Neuronal stem cell (in vitro differentiated cells): ENCODE results near the gene CYB5R4.

Experiments used
- DNase-seq: peaks from one replicate; pipeline ENCODE4 v3.0.0-alpha.2; 2013; ENCODE audit warnings: low spot score
- H2AFZ ChIP-seq: one replicate; pipeline ENCODE4 v1.6.1; 2013; ENCODE audit warnings: mild to moderate bottlenecking, low read length, inconsistent platforms
- H2AK5ac ChIP-seq: 2 replicates; pipeline ENCODE4 v1.6.1; 2013; ENCODE audit warnings: low read depth, mild to moderate bottlenecking, inconsistent platforms, low read length, moderate library complexity, mixed read lengths
- H2BK120ac ChIP-seq: 2 replicates; pipeline ENCODE4 v1.6.1; 2013; ENCODE audit warnings: low read depth, mild to moderate bottlenecking, inconsistent platforms, low read length, moderate library complexity, mixed read lengths
- H2BK12ac ChIP-seq: one replicate; pipeline ENCODE4 v1.6.1; 2013; ENCODE audit warnings: low read length, inconsistent platforms
- H2BK15ac ChIP-seq: 2 replicates; pipeline ENCODE4 v1.6.1; 2013; ENCODE audit warnings: mild to moderate bottlenecking, low read length, inconsistent platforms, mixed read lengths
- H2BK5ac ChIP-seq: one replicate; pipeline ENCODE4 v1.6.1; 2013; ENCODE audit warnings: inconsistent platforms, mild to moderate bottlenecking, low read length, moderate library complexity
- H3K14ac ChIP-seq: one replicate; pipeline ENCODE4 v1.6.1; 2013; ENCODE audit warnings: low read length, inconsistent platforms
- H3K18ac ChIP-seq: 2 replicates; pipeline ENCODE4 v1.6.1; 2013; ENCODE audit warnings: low read length, inconsistent platforms
- H3K23ac ChIP-seq: 2 replicates; pipeline ENCODE4 v1.6.1; 2013; ENCODE audit warnings: low read depth, mild to moderate bottlenecking, mixed read lengths, low read length, inconsistent platforms; ENCODE audit not compliant: poor library complexity
- H3K27ac ChIP-seq: replicated peaks from 3 replicates; pipeline ENCODE4 v1.5.1; 2013; ENCODE audit warnings: low read length, inconsistent platforms
- H3K27me3 ChIP-seq, 3 experiments: 2 replicates each; pipeline ENCODE4 v1.6.1; 2013; ENCODE audit warnings: low read length in 3 of 3, mild to moderate bottlenecking in 2 of 3, inconsistent platforms in 1 of 3, low read depth in 1 of 3, mixed read lengths in 1 of 3, moderate library complexity in 1 of 3; ENCODE audit not compliant: control insufficient read depth in 3 of 3, insufficient read depth in 3 of 3
- H3K36me3 ChIP-seq, 2 donors: replicated peaks in 1 of 2; 2 replicates each; pipeline ENCODE4 v1.6.1; 2013; ENCODE audit warnings: low read length in 2 of 2; ENCODE audit not compliant: control insufficient read depth in 2 of 2, insufficient read depth in 2 of 2
- H3K4ac ChIP-seq: 2 replicates; pipeline ENCODE4 v1.6.1; 2013; ENCODE audit warnings: inconsistent platforms, mild to moderate bottlenecking, low read length, moderate library complexity
- H3K4me1 ChIP-seq, 2 donors: 1 replicate in 1 of 2; 2 replicates in 1 of 2; pipeline ENCODE4 v1.6.1; 2013; ENCODE audit warnings: low read length in 2 of 2, low read depth in 1 of 2; ENCODE audit not compliant: control insufficient read depth in 2 of 2, insufficient read depth in 1 of 2
- H3K4me2 ChIP-seq: one replicate; pipeline ENCODE4 v1.6.1; 2013; ENCODE audit warnings: mild to moderate bottlenecking, low read length, inconsistent platforms; ENCODE audit not compliant: insufficient read depth, poor library complexity, severe bottlenecking
- H3K4me3 ChIP-seq, 2 donors: 2 replicates each; pipeline ENCODE4 v1.5.1; 2013; ENCODE audit warnings: low read length in 2 of 2, mild to moderate bottlenecking in 2 of 2, inconsistent platforms in 1 of 2, moderate library complexity in 1 of 2
- H3K79me1 ChIP-seq: one replicate; pipeline ENCODE4 v1.6.1; 2013; ENCODE audit warnings: low read depth, mild to moderate bottlenecking, inconsistent platforms, low read length, moderate library complexity
- H3K9ac ChIP-seq: one replicate; pipeline ENCODE4 v1.6.1; 2013; ENCODE audit warnings: mild to moderate bottlenecking, low read depth, low read length, inconsistent platforms; ENCODE audit not compliant: poor library complexity
- H3K9me3 ChIP-seq, 2 donors: replicated peaks in 1 of 2; 2 replicates each; pipeline versions ENCODE3 to v1.6.1; 2013; ENCODE audit warnings: low read length in 2 of 2, mild to moderate bottlenecking in 2 of 2, inconsistent platforms in 1 of 2, low read depth in 1 of 2, mixed read lengths in 1 of 2, moderate library complexity in 1 of 2; ENCODE audit not compliant: control insufficient read depth in 2 of 2, insufficient read depth in 1 of 2
- H4K8ac ChIP-seq: one replicate; pipeline ENCODE4 v1.6.1; 2013; ENCODE audit warnings: low read depth, mild to moderate bottlenecking, inconsistent platforms, low read length, moderate library complexity
- H4K91ac ChIP-seq: one replicate; pipeline ENCODE4 v1.6.1; 2013; ENCODE audit warnings: low read length, low read depth, mild to moderate bottlenecking, inconsistent platforms; ENCODE audit not compliant: poor library complexity
- WGBS, 2 donors: extraction: QIAGEN DNeasy Blood & Tissue Kit; methylation state at CpG; one replicate each; pipeline ENCODE4 v1.1.7; 2013; ENCODE audit warnings: missing lambda C conversion rate in 2 of 2, mixed read lengths in 1 of 2; ENCODE audit not compliant: insufficient read length in 2 of 2, insufficient replicate concordance in 1 of 2; ENCODE audit errors: extremely low coverage in 2 of 2; 5-methylcytosine and 5-hydroxymethylcytosine counted together

The CYB5R4 gene

DNA sequence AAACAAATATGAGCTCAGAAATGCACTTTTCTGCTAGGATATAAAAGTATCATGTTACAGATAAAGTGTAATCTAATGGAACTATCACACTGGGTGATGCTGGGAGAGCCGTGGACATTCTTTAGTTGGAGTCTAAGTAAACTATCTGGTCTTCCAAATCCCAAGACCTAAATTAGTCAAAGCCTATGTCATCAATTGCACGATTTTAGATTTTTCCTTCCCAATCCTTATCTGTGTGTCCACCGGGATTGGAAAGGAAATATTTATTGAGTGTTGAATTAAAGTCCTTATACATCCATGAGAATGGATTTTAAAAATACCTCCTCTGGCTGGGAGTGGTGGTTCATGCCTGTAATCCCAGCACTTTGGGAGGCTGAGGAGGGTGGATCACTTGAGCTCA, 154.4 kb downstream of the CYB5R4 start:
- Histone ChIP-seq H2BK120ac (no peak overlapping the region), H3K36me3 (no peaks in the 10 kb centered on the region), H2BK15ac (no peak overlapping the region), H3K18ac (no peak overlapping the region), H3K4me3 (no peak overlapping the region), H3K4me1 (peaks cover 0 to 2% of the 10 kb centered on the region in 2 donors), H2AK5ac (no peak overlapping the region), H2AFZ (no peak overlapping the region), H4K8ac (no peak overlapping the region), H2BK12ac (no peak overlapping the region), H3K79me1 (no peaks in the 10 kb centered on the region), H3K23ac (no peak overlapping the region), H3K4me2 (no peak overlapping the region), H3K14ac (no peak overlapping the region), H4K91ac (no peak overlapping the region), H3K27ac (no peak overlapping the region), H2BK5ac (no peak overlapping the region), H3K9me3 (no peaks in the 10 kb centered on the region), H3K27me3 (no peaks in the 10 kb centered on the region), H3K4ac (no peak overlapping the region), H3K9ac (no peak overlapping the region)
- WGBS, 2 donors = no CpG with 5 or more reads among the region's 3 CpGs
- no peak for DNase-seq

DNA sequence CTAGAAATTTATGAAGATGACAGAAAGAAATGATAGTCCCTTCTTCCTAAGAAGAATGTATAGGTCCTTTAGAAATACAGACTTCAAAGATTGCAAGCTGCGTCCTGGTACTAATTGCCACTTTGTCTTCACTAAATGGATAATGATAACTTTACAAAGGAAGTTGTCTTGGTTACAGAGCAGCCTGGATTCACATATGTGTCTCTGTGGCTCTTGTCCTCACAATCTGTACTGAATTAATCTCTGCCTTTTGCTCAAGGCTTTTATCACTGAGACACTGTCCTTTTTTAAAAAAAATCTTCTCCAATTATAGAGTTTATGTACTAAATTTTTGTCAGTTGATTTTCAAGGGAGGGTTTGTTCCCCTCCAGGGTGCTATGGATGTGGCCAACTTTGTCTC, 156.5 kb downstream of the CYB5R4 start:
- Histone ChIP-seq H4K91ac (no peak overlapping the region), H3K4me3 (no peak overlapping the region), H3K18ac (no peak overlapping the region), H2BK15ac (no peak overlapping the region), H2AK5ac (no peak overlapping the region), H3K9me3 (no peaks in the 10 kb centered on the region), H3K79me1 (no peaks in the 10 kb centered on the region), H3K27me3 (no peaks in the 10 kb centered on the region), H2AFZ (no peak overlapping the region), H2BK120ac (no peak overlapping the region), H2BK5ac (no peak overlapping the region), H3K9ac (no peak overlapping the region), H4K8ac (no peak overlapping the region), H3K4me2 (no peak overlapping the region), H3K36me3 (no peaks in the 10 kb centered on the region), H3K14ac (no peak overlapping the region), H3K27ac (no peak overlapping the region), H3K4me1 (peaks cover 0 to 2% of the 10 kb centered on the region in 2 donors), H2BK12ac (no peak overlapping the region), H3K4ac (no peak overlapping the region), H3K23ac (no peak overlapping the region)
- WGBS, 2 donors = no CpG with 5 or more reads among the region's 1 CpG
- no peak for DNase-seq
